ENCODE results near the gene C2orf78.

Gene C2orf78

DNA sequence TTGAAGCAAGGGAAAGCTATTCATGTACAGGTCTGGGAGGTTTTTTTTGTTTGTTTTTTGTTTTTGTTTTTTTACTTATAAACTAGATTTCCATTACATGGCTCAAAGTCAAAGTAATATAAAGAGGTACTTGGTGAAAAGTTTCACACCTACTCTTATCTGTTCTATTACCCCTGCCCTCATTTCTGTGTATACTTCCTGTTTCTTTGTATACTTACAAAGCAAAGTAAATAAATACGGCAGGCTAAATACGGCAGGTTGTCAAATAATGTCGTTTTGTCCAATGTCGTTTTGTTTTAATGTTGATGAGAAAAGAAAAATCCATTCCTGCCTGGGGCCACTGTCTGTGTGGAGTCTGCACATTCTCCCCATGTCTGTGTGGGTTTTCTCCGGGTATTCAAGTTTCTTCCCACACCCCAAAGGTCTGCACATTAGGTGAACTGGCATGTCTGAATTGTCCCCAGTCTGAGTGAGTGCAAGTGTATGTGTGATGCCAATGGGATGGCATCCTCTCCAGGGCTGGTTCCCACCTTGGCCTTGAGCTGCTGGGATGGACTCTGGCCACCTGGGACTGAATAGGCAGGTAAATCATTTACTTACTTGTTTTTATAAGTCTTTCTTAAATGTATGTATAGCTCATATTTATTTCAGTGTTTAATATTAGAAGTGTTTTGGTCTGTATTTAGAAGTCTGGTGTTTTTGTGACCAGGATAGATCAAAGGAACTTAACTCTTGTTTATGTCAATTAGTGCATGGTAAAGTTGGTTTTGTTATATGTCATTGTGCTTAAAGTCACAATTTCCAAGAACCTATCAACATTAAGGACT, 58.1 kb downstream of the C2orf78 start:
- no peak for DNase-seq

DNA sequence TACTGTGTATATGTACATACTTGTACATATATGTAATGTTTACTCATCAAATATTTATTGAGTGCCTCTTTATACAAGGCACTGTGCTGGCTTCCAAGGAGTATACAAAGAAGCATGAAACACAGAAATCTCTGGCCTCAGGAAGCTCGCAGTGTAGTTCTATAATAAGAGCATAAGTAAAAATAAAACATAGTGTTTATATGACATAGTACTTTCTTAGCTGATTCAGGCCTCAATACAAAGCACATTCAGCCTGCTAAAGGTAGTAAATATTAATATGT, 58.7 kb downstream of the C2orf78 start:
- no peak for DNase-seq

DNA sequence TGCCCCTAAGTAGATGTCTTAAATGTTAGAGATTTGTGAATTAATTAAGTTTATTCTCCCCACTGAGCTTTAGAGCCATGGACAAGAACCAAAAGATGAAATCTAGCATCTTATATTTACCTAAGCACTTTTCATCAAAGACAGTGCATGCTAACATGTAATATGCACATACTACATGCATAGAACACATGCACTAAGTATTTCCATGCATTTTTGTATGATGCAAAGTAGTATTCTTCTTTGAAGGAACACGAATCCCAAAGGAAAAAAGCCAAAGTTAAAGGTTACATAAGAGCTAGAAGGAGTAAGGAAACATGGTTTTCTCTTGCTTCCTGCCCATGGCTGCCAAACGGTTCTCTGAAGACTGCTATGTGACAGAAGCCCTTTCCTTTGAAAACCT, 60.1 kb downstream of the C2orf78 start:
- DNase-seq = no peak

DNA sequence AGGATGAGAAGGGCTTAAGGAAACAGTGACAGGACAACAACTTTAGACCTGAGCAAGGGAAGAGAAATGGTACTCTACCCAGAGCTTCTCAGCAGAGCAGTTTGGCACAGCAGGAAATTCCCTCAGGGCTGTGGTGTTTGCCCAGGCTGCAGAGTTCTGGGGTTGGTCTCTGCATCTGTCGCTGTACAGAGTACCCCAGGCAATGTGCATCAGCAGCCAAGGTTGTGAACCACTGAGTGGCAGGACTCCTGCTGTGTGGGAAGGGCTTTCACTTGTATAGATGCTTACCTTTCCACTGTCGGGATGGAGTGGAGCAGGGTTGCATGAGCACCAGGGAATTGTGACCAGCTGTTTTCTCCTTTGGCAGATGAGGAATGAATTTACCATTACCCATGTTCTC, 66.0 kb downstream of the C2orf78 start:
- DNase-seq = no peak

DNA sequence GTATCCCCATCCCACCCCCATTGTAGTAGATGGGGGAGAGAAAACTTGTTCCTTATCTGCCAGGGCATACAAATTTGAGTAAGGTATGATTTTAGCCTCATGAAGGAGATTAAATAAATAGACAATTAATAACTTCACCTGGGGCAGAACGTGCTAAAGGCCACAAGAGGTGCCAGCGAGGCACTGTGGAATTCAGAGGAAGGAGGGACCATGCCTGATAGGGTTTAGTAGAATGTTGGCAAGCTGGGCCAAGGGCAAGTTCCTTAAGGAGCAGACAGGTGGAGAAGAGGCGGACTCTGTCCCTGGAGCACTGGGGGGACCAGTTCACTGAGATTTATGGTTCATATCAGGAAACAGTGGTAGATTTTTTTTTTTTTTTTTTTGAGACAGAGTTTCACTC, 67.3 kb downstream of the C2orf78 start:
- DNase-seq = no peak

DNA sequence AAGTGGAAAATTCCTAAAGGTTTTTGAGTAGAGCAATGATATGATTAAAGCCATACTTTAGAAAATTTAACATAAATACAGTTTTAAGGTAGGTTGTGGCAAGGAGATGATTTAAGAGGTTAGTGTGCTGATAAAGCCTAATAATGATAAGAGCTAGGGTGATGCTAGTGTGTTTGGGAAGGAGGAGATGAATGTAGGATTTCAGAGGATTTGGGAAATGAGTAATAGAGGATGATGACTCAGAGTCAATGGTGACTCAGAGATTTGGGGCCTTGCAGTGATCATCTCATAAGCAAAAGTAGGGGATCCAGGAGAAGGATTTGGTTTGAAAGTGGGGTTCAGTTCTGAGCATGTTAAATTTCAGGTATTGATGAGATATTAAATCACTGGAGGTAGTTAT, 68.0 kb downstream of the C2orf78 start:
- DNase-seq = no peak

DNA sequence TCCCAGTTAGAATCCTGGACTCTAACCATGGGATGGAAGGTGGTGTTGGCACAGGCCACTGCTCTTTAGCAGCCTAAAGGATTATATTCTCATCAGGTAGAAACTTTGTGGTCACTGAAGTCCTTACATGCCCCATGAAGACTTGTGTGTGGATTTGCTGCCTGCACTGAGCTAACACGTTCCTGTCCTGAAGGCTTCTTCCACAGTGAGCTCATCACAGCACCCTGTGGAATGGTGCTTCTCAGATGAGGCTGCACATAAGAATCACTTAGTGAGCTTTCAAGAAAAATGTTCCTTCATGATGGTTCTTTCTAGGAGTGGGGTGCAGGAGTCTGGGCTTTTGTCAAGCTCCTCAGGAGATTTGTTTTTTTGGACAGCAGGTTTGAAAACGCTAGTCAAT, 71.5 kb downstream of the C2orf78 start:
- DNase-seq = no peak

DNA sequence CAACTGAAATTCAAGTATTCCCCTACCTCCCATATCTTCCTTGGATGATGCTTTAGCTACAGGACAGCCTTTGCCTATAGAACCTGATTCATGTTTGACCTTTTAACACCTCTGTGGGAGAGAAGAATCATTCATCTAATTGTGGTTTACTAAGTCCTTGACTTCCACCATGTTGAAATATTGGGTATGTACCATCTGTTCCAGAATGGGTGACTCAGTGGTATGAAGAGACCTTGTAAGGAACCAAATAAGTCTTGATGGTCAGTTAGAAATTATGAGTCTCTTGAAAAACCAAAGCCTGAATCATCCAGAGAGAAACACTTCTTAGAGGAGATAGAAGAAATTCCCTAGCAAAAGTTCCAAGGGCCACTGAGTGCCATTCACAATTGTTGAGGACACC, 72.2 kb downstream of the C2orf78 start:
- no peak for DNase-seq

DNA sequence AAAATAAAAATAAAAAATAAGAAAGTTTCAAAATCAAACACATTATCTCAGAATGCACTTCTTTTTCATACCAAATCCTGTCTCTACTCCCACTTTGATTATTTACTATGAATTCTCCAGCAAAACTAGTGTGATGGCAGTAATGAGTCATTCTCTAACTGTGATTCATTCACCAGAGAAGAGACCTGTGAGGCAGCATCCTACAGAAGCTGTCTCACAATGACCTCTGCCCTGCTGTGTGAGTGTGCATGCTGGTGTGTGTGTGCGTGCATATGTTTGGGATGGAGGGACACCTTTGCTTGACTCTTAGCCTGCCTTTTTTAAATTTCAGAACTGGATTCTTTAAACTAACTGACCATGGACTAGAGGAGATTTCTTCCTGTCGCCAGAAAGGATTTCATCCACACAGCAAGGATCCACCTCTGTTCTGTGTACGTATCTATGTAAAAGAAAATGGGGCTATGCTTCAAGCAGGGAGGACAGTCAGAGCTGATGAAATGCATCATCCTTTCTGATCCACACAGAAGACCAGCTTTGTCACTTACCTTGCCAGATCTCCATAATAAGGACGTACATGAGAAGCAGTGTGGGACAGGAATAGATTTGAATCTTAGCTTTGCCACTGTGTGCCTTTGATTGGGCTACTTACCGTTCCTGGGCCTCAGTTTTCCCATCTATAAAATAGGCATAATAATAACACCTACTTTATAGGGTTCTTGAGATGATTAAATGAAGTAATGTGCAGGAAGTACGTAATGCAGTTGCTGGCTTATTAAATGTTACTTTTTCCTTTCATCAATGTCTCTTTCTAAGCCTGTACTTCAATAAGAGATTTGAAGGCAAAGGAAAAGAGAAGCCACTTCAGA, 76.0 kb downstream of the C2orf78 start:
- no peak for DNase-seq

DNA sequence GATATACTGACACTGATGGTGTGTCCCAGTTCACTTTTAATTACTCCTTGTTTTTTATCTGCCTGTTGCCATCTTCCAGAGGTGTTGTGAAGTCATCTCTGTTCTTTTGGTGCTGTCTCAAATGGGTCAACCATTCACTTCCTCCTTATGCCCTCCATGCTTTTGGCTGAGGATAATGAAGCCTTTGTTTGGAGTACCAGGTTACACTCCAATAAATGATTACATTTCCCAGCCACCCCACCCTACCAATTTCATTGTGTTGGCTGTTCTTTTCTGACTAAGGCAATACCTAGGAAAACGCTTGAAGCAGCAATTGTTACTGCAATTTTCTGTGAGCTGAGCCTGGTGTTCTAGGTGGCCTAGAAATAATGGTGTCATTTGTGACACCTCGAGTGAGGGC, 79.0 kb downstream of the C2orf78 start:
- no peak for DNase-seq
